Glutamatergic neuron (in vitro differentiated cells): ENCODE results near the gene SERTAD3. TPM values are rescaled to one million over a fixed set of nuclear protein-coding genes. Genes with fewer than 3 reads are reported as not detected.

ENCODE experiments used
- DNase-seq: peaks from one replicate; pipeline ENCODE4 v3.0.0; 2022
- H3K27ac Mint-ChIP-seq: one replicate; pipeline ENCODE4 v1.8.0; 2020; ENCODE audit warnings: mild to moderate bottlenecking, mixed read lengths, inconsistent platforms; ENCODE audit not compliant: unreplicated experiment
- H3K27me3 Mint-ChIP-seq: one replicate; pipeline ENCODE4 v1.8.0; 2020; ENCODE audit warnings: mild to moderate bottlenecking, moderate library complexity, mixed read lengths, inconsistent platforms; ENCODE audit not compliant: unreplicated experiment
- H3K36me3 Mint-ChIP-seq: one replicate; pipeline ENCODE4 v1.8.0; 2020; ENCODE audit warnings: mild to moderate bottlenecking, mixed read lengths, inconsistent platforms; ENCODE audit not compliant: unreplicated experiment
- H3K4me1 Mint-ChIP-seq: one replicate; pipeline ENCODE4 v1.8.0; 2020; ENCODE audit warnings: mild to moderate bottlenecking, low read depth, mixed read lengths, inconsistent platforms; ENCODE audit not compliant: unreplicated experiment
- H3K4me3 Mint-ChIP-seq: one replicate; pipeline ENCODE4 v1.8.0; 2020; ENCODE audit warnings: mild to moderate bottlenecking, mixed read lengths, inconsistent platforms; ENCODE audit not compliant: unreplicated experiment
- H3K9me3 Mint-ChIP-seq: one replicate; pipeline ENCODE4 v1.8.0; 2020; ENCODE audit warnings: mild to moderate bottlenecking, moderate library complexity, mixed read lengths, inconsistent platforms; ENCODE audit not compliant: unreplicated experiment
- total RNA-seq: library from RNA; stranded (reverse); fragmentation: NEBNext Ultra II Directional; extraction: Animal tissue kit (Norgen Biotek cat#: 25700); gene quantifications from one replicate; pipeline ENCODE4 v1.2.1, GENCODE V29; 2021; ENCODE audit not compliant: unreplicated experiment
- TF ChIP-seq, protein P1 (sequence below): fragments of 200-600 bp; sonication (generic); IDR thresholded peaks from one replicate; pipeline ENCODE4 v1.5.0; 2021; ENCODE audit not compliant: partially characterized antibody, unreplicated experiment

Gene SERTAD3
- total RNA-seq, 1 donor from 2014 or later = 30.1 TPM

DNA sequence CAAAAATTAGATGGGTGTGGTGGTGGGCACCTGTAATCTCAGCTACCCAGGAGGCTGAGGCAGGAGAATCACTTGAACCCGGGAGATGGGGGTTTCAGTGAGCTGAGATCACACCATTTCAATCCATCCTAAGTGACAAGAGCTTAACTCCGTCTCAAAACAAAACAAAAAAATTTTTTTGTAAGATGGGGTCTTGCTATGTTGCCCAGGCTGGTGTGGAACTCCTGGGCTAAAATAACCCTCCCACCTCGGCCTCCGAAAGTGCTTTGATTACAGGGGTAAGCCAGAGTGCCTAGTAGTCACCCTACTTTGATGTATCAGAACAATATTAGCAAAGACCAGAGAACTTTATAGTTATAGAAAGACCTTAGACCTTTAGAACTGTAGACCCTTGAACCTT lies 30.6 kb upstream of the SERTAD3 start:
- Mint-ChIP-seq H3K27ac (no peak overlapping the region), H3K4me3 (no peak overlapping the region), H3K4me1 (no peaks in the 10 kb centered on the region), H3K9me3 (no peaks in the 10 kb centered on the region), H3K36me3 (no peaks in the 10 kb centered on the region), H3K27me3 (peaks cover 2% of the 10 kb centered on the region)
- DNase-seq = no peak
- TF ChIP-seq, protein P1, sequence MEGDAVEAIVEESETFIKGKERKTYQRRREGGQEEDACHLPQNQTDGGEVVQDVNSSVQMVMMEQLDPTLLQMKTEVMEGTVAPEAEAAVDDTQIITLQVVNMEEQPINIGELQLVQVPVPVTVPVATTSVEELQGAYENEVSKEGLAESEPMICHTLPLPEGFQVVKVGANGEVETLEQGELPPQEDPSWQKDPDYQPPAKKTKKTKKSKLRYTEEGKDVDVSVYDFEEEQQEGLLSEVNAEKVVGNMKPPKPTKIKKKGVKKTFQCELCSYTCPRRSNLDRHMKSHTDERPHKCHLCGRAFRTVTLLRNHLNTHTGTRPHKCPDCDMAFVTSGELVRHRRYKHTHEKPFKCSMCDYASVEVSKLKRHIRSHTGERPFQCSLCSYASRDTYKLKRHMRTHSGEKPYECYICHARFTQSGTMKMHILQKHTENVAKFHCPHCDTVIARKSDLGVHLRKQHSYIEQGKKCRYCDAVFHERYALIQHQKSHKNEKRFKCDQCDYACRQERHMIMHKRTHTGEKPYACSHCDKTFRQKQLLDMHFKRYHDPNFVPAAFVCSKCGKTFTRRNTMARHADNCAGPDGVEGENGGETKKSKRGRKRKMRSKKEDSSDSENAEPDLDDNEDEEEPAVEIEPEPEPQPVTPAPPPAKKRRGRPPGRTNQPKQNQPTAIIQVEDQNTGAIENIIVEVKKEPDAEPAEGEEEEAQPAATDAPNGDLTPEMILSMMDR = no peak

DNA sequence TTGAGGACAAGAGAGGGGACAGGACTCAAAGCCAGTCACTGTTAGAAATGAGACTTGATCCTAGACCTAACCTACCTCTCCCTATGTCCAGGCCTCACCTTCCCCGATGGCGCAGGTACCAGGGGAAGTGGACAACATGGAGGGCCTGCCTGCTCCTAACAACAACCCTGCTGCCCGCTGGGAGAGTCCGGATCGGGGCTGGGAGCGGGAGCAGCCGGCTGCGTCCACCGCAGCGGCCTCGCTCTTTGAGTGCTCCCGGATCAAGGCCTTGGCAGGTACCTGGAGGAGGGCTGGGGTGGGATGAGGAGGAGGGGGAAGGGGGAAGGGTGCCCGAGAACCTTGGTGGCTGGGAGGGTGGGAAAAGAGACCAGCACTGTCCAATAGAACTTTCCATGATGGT lies 28.4 kb upstream of the SERTAD3 start:
- H3K9me3 Mint-ChIP-seq = no peaks in the 10 kb centered on the region
- DNase-seq = no peak

DNA sequence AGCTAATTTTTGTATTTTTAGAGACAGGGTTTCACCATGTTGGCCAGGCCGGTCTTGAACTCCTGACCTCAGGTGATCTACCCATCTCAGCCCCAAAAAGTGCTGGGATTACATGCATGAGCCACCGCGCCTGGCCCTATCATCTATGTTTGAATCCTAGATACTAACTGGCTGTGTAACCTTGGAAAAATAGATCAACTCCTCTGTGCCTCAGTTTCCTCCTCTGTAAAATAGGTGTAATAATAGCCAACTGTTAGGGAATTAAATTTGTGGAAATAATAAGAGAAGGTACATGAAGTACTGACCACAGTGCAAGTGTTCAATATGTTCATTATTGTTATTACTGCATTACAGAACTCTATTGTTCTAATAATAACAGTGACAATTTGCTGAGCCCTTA lies 27.0 kb upstream of the SERTAD3 start:
- Mint-ChIP-seq H3K36me3 (no peaks in the 10 kb centered on the region), H3K27me3 (peaks cover 17% of the 10 kb centered on the region), H3K27ac (no peak overlapping the region)

More for the DNA sequence above, 28.4 kb upstream of the SERTAD3 start:
- no peak overlapping the region for H3K27ac Mint-ChIP-seq
- TF ChIP-seq, protein P1 = no peak
- no peak overlapping the region for H3K4me3 Mint-ChIP-seq
- H3K27me3 Mint-ChIP-seq = peaks cover 11% of the 10 kb centered on the region
- H3K36me3 Mint-ChIP-seq = no peaks in the 10 kb centered on the region
- no peaks in the 10 kb centered on the region for H3K4me1 Mint-ChIP-seq

DNA sequence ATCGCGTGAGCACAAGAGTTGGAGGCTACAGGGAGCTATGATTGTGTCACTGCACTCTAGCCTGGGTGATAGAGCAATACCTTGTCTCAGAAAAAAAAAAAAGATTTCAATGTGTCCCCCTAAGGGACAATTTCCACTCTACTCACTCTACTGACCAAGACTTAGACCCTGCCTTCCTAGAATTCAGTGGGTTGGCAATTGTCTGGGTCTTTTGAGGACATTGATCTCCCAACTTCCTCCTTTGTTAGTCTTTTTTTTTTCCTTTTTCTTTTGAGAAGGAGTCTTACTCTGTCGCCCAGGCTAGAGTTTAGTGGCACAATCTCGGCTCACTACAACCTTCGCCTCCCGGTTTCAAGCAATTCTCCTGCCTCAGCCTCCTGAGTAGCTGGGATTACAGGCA lies 24.9 kb upstream of the SERTAD3 start:
- H3K9me3 Mint-ChIP-seq = no peaks in the 10 kb centered on the region
- no peak overlapping the region for H3K27ac Mint-ChIP-seq
- peaks cover 23% of the 10 kb centered on the region for H3K27me3 Mint-ChIP-seq
- TF ChIP-seq, protein P1 = no peak
- no peak for DNase-seq
- no peaks in the 10 kb centered on the region for H3K36me3 Mint-ChIP-seq
- H3K4me1 Mint-ChIP-seq = peaks cover 6% of the 10 kb centered on the region
- no peak overlapping the region for H3K4me3 Mint-ChIP-seq

More for the DNA sequence above, 27.0 kb upstream of the SERTAD3 start:
- H3K4me1 Mint-ChIP-seq = peaks cover 6% of the 10 kb centered on the region
- TF ChIP-seq, protein P1 = no peak
- H3K4me3 Mint-ChIP-seq = no peak overlapping the region
- H3K9me3 Mint-ChIP-seq = no peaks in the 10 kb centered on the region
- no peak for DNase-seq

DNA sequence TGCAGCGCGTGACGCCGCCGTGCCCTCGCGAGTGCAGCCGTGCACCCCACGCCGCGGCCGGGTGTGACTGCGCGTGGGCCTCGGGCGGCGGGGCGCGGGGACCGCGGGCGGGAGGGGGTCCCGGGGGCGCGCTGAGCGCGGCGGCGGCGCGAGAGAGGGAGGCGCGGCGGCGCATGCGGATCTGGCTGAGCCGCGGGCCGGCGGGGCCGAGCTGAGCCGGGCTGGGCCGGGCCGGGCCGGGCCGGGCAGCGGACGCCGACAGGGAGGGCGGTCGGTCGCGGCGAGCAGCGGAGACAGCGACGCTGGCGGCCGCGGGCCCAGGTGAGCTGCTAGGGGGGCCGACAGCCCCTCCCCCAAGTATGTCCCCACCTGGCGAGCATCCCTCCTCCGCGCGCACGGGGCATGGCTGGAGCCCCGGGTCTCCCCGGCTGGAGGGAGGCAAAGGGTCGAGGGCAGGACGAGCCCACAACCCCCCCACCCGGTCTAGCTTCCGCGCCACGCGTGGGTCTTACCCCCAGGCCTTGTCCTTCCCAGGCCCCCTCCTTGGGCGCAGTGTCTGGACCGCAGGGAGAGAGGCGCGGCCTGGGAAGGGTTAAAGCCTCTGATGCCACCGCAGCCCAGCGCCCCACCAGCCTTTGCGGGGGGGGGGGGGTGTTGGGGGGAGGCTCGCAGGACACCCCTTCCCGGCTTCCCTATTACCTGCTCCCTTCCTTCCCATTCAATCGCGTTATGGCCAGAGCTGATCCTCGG lies 23.0 kb upstream of the SERTAD3 start, which contains the start of gene SPTBN4:
Gene SPTBN4, plus strand, starts transcription at position 17 of the 750 bp plus-strand sequence. CDS start 5,621 bp downstream, outside the sequence.
- H3K9me3 Mint-ChIP-seq = no peaks in the 10 kb centered on the region
- TF ChIP-seq, protein P1 = no peak
- H3K36me3 Mint-ChIP-seq = no peaks in the 10 kb centered on the region
- no peak for DNase-seq
- peaks cover 6% of the 10 kb centered on the region for H3K4me1 Mint-ChIP-seq
- H3K4me3 Mint-ChIP-seq = peak within 1 kb of the TSS; percentile 88
- peaks cover 23% of the 10 kb centered on the region for H3K27me3 Mint-ChIP-seq
- peak within 1 kb of the TSS; percentile 60 for H3K27ac Mint-ChIP-seq
